ENCODE data around the gene CHAT.

DNA sequence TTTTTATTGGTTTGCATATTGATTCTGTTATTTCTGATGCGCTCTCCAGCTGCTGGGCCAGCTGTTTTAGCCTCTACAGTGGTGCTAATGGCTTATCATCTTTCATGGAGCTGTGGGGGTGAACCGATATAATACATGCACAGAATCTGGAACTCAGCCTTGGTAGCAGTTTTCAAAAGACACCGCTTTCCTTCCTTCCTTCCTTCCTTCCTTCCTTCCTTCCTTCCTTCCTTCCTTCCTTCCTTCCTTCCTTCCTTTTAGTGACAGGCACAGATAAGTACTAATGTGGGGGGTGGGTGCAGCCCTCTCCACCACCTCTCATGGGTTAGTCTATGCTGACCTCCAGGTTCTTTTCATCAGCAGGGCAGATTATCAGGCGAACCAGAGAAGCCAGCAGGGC lies 33.7 kb downstream of the CHAT start:
- TF ChIP-seq POLR2A (IDR thresholded peaks at IDR 0.05) = no peak
- TF ChIP-seq, protein P1, sequence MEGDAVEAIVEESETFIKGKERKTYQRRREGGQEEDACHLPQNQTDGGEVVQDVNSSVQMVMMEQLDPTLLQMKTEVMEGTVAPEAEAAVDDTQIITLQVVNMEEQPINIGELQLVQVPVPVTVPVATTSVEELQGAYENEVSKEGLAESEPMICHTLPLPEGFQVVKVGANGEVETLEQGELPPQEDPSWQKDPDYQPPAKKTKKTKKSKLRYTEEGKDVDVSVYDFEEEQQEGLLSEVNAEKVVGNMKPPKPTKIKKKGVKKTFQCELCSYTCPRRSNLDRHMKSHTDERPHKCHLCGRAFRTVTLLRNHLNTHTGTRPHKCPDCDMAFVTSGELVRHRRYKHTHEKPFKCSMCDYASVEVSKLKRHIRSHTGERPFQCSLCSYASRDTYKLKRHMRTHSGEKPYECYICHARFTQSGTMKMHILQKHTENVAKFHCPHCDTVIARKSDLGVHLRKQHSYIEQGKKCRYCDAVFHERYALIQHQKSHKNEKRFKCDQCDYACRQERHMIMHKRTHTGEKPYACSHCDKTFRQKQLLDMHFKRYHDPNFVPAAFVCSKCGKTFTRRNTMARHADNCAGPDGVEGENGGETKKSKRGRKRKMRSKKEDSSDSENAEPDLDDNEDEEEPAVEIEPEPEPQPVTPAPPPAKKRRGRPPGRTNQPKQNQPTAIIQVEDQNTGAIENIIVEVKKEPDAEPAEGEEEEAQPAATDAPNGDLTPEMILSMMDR (IDR thresholded peaks at IDR 0.05) = no peak

All from gastroesophageal sphincter (tissue), 3 donors.